MM.1S (cell line): ENCODE measurements around the gene FASTK.

Experiments
- DNase-seq: peaks from one replicate; pipeline ENCODE4 v3.0.0-alpha.2; 2015
- H2AFZ ChIP-seq: fragments of 300-600 bp; sonication (generic); 2 replicates; pipeline ENCODE4 v1.6.0; 2016; ENCODE audit warnings: antibody characterized with exemption, low read length
- H3F3A ChIP-seq: fragments of 300-600 bp; sonication (generic); 2 replicates; pipeline ENCODE4 v1.6.1; 2016; ENCODE audit warnings: mild to moderate bottlenecking, antibody characterized with exemption, low read length, moderate library complexity, mixed read lengths; ENCODE audit not compliant: insufficient read depth
- H3K27ac ChIP-seq: fragments of 300-600 bp; sonication (generic); 2 replicates; pipeline ENCODE4 v1.5.1; 2016; ENCODE audit warnings: mild to moderate bottlenecking, low read length
- H3K27me3 ChIP-seq: fragments of 300-600 bp; sonication (generic); replicated peaks from 2 replicates; pipeline ENCODE4 v1.6.0; 2016; ENCODE audit warnings: low read length; ENCODE audit not compliant: insufficient read depth
- H3K36me3 ChIP-seq: fragments of 300-600 bp; sonication (generic); replicated peaks from 2 replicates; pipeline ENCODE4 v1.6.1; 2016; ENCODE audit warnings: mild to moderate bottlenecking, low read length, mixed read lengths; ENCODE audit not compliant: insufficient read depth
- H3K4me1 ChIP-seq: fragments of 300-600 bp; sonication (generic); 2 replicates; pipeline ENCODE4 v1.6.1; 2016; ENCODE audit warnings: low read length, mixed read lengths
- H3K4me2 ChIP-seq: fragments of 300-600 bp; sonication (generic); 2 replicates; pipeline ENCODE4 v1.6.0; 2016; ENCODE audit warnings: low read depth, low read length
- H3K4me3 ChIP-seq: fragments of 300-600 bp; sonication (generic); 2 replicates; pipeline ENCODE4 v1.5.1; 2016; ENCODE audit warnings: low read length, mixed read lengths
- H3K79me2 ChIP-seq: fragments of 300-600 bp; sonication (generic); 2 replicates; pipeline ENCODE4 v1.6.1; 2016; ENCODE audit warnings: mixed run types, low read length, mixed read lengths
- H3K9ac ChIP-seq: fragments of 300-600 bp; sonication (generic); 2 replicates; pipeline ENCODE4 v1.6.1; 2016; ENCODE audit warnings: low read length, mixed read lengths
- H3K9me2 ChIP-seq: fragments of 300-600 bp; sonication (generic); replicated peaks from 2 replicates; pipeline ENCODE4 v1.6.1; 2016; ENCODE audit warnings: mild to moderate bottlenecking, low read length, mixed read lengths; ENCODE audit not compliant: insufficient read depth
- H3K9me3 ChIP-seq: fragments of 300-600 bp; sonication (generic); replicated peaks from 2 replicates; pipeline ENCODE4 v1.6.1; 2016; ENCODE audit warnings: mild to moderate bottlenecking, low read length, mixed read lengths; ENCODE audit not compliant: insufficient read depth
- H4K20me1 ChIP-seq: fragments of 300-600 bp; sonication (generic); 2 replicates; pipeline ENCODE4 v1.6.1; 2016; ENCODE audit warnings: mild to moderate bottlenecking, low read length, moderate library complexity, mixed read lengths; ENCODE audit not compliant: insufficient read depth
- EZH2 ChIP-seq: fragments of 300-600 bp; sonication (generic); optimal IDR thresholded peaks from 2 replicates; pipeline ENCODE3; 2017; ENCODE audit warnings: low read depth, mild to moderate bottlenecking, antibody characterized with exemption, low read length, mixed read lengths
- EZH2phosphoT487 ChIP-seq: fragments of 300-600 bp; sonication (generic); IDR thresholded peaks from 2 replicates; pipeline ENCODE4 v1.6.1; 2018; ENCODE audit warnings: antibody characterized with exemption, low read length
- TF ChIP-seq, protein P1 (sequence below): fragments of 300-600 bp; sonication (generic); IDR thresholded peaks from 2 replicates; pipeline ENCODE4 v1.5.1; 2016; ENCODE audit warnings: antibody characterized with exemption, low read length, mixed read lengths

The FASTK gene

DNA sequence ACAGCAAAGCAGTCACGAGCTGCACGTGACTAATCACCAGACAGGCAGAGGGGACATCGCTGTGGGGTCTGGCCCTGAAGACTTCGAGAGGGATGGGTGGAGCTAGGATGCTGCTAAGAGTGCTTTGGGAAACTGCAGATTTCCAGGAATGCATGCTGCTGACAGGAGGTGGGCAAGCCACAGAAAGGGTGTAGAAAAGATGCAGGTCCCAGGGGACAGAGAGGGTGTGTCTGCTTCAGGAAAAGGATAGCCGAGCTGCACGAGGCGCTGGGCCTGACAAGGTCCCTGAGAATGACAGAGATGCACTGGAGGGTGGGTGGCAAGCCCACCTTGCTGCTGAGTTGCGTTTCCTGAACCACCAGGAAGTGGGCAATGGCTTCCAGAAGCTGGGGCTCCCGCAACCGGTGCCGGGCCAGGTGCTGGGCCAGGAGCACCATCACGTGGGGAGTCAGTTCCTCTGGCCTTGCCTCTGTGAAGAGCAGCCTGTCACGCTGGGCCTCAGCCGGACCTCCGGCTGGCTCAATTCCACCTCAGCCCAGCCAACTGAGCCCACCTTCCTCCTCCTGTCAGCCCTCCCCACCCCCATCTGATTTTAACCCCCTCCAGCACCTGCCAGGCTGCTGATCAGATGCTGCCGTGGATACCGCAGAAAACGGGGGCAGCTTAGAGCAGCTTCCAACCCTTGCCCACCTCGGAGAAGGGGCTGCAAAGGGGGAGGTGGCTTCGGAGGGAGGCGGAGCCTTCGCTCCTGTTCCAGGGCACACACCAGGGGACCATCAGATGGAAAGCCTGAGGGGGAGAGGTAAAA is 2.2 kb downstream of the FASTK start:
- Histone ChIP-seq H3K9me2 (no peaks in the 10 kb centered on the region), H3K36me3 (peaks cover 3% of the 10 kb centered on the region; the same call in 1 of the 2 replicates), H3K9me3 (no peaks in the 10 kb centered on the region), H2AFZ (no peak overlapping the region), H3K27me3 (no peaks in the 10 kb centered on the region), H3K4me3 (no peak overlapping the region), H3K9ac (no peak overlapping the region), H3K4me1 (peaks cover 13% of the 10 kb centered on the region), H4K20me1 (no peaks in the 10 kb centered on the region), H3K27ac (no peak overlapping the region), H3K4me2 (no peak overlapping the region), H3F3A (peaks cover 15% of the 10 kb centered on the region; the same call in 1 of the 2 replicates), H3K79me2 (peaks cover 52% of the 10 kb centered on the region)
- TF ChIP-seq, protein P1, sequence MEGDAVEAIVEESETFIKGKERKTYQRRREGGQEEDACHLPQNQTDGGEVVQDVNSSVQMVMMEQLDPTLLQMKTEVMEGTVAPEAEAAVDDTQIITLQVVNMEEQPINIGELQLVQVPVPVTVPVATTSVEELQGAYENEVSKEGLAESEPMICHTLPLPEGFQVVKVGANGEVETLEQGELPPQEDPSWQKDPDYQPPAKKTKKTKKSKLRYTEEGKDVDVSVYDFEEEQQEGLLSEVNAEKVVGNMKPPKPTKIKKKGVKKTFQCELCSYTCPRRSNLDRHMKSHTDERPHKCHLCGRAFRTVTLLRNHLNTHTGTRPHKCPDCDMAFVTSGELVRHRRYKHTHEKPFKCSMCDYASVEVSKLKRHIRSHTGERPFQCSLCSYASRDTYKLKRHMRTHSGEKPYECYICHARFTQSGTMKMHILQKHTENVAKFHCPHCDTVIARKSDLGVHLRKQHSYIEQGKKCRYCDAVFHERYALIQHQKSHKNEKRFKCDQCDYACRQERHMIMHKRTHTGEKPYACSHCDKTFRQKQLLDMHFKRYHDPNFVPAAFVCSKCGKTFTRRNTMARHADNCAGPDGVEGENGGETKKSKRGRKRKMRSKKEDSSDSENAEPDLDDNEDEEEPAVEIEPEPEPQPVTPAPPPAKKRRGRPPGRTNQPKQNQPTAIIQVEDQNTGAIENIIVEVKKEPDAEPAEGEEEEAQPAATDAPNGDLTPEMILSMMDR = no peak
- TF ChIP-seq EZH2phosphoT487 = no peak
- no peak for TF ChIP-seq EZH2
- DNase-seq = no peak

DNA sequence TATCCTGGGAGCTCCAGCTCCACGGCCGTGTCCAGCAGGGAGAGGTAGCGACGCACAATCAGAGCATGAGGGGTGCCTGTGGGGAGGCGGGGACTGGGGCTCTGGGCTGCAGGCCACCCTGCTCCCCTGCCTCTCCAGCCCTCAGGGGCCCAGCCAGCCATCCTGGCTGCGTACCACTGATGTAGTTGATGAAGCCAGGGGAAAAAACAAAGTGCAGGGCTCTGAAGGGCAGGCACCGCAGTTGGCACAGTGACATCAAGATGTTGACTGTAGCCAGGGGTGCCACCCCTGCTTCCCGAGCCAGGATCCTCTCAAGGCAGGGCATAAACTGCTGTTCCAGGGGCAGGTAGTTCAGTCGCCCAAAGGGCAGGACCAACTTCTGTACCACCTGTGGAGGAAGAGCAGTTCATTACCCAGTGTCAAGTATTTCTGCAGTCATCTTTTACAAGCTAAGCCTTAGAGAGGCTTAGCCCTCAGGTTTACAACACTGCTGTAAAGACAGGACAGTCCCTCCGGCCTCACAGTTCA is 2.8 kb downstream of the FASTK start:
- Histone ChIP-seq H3K79me2 (peaks cover 47% of the 10 kb centered on the region), H3K27me3 (no peaks in the 10 kb centered on the region), H4K20me1 (no peaks in the 10 kb centered on the region), H2AFZ (no peak overlapping the region), H3K4me1 (peaks cover 13% of the 10 kb centered on the region), H3F3A (peaks cover 15% of the 10 kb centered on the region; the same call in 1 of the 2 replicates), H3K9me2 (no peaks in the 10 kb centered on the region), H3K9ac (no peak overlapping the region), H3K9me3 (no peaks in the 10 kb centered on the region), H3K4me3 (no peak overlapping the region), H3K36me3 (peaks cover 3% of the 10 kb centered on the region; the same call in 1 of the 2 replicates), H3K4me2 (no peak overlapping the region), H3K27ac (no peak overlapping the region)
- no peak for TF ChIP-seq EZH2phosphoT487
- no peak for TF ChIP-seq EZH2
- TF ChIP-seq, protein P1 = no peak
- DNase-seq = no peak

DNA sequence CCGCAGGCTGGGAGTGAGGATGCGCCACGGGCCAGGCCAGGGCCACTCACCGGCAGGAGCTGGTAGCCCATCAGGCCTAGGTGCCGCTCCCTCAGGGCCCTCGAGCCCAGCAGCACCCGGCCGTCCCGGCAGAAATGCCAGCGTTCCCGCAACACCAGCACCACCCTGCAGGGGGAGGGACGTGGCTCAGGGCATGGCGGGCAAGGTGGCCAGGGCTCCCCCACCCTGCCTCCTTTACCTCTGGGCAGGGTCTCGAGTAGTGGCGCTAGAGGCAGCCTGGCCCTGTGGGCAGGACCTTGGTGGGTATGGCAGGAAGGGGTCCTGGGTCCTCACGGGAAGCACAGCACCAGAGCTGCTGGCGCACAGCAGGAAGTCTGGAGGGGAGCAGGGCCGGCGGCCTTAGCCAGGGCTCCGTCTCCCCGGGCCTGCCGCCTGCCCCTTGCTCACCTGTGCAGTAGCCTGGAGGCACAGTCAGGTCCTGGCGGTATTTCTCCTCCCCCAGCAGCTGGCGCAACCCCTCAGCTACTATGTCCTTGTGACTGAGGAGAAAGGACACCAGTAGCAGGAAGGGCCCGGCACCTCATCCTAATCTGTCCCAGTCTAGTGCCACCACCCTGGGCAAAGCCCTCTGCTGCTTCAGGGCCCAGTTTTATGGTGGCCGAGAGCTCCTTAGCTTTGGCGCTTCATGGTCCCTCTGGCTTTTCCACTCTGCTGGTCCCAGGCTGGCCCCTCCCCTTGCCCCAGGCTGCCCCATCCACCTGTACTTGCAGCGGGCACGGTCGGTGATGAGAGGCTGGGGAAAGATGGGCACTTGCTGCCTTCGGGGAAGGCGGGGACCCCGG is 3.5 kb downstream of the FASTK start:
- no peak for DNase-seq
- Histone ChIP-seq H3K27me3 (no peaks in the 10 kb centered on the region), H3K36me3 (peaks cover 3% of the 10 kb centered on the region; the same call in 1 of the 2 replicates), H3K9ac (no peak overlapping the region), H3K9me2 (no peaks in the 10 kb centered on the region), H3K27ac (no peak overlapping the region), H3F3A (peaks cover 15% of the 10 kb centered on the region; the same call in 1 of the 2 replicates), H3K4me3 (no peak overlapping the region), H3K9me3 (no peaks in the 10 kb centered on the region), H2AFZ (no peak overlapping the region), H3K79me2 (peaks cover 40% of the 10 kb centered on the region), H3K4me2 (no peak overlapping the region), H4K20me1 (no peaks in the 10 kb centered on the region), H3K4me1 (peaks cover 11% of the 10 kb centered on the region)
- no peak for TF ChIP-seq EZH2phosphoT487
- TF ChIP-seq, protein P1 = peak; percentile 35
- TF ChIP-seq EZH2 = no peak
